T-helper 1 cell treated with Interleukin-12 subunit alpha and Interleukin-12 subunit beta and Interleukin-4 antibody, amounts not matched to agents 30 μg/mL and 1 μg/mL, for 36 hours (primary cell): ENCODE results near the gene TIMM9.

ENCODE experiments used
- H3K27ac Mint-ChIP-seq: one replicate; pipeline ENCODE4 v1.8.0; 2021; ENCODE audit warnings: mild to moderate bottlenecking, mixed read lengths
- H3K27me3 Mint-ChIP-seq: one replicate; pipeline ENCODE4 v1.8.0; 2021; ENCODE audit warnings: low read depth, mixed read lengths
- H3K36me3 Mint-ChIP-seq: one replicate; pipeline ENCODE4 v1.8.0; 2021; ENCODE audit warnings: low read depth, mixed read lengths
- H3K4me1 Mint-ChIP-seq: one replicate; pipeline ENCODE4 v1.8.0; 2021; ENCODE audit warnings: low read depth, mixed read lengths
- H3K4me3 Mint-ChIP-seq: one replicate; pipeline ENCODE4 v1.8.0; 2021; ENCODE audit warnings: mild to moderate bottlenecking, moderate library complexity, mixed read lengths
- H3K9me3 Mint-ChIP-seq: one replicate; pipeline ENCODE4 v1.8.0; 2021; ENCODE audit warnings: mixed read lengths

TIMM9 gene, protein sequence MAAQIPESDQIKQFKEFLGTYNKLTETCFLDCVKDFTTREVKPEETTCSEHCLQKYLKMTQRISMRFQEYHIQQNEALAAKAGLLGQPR

DNA sequence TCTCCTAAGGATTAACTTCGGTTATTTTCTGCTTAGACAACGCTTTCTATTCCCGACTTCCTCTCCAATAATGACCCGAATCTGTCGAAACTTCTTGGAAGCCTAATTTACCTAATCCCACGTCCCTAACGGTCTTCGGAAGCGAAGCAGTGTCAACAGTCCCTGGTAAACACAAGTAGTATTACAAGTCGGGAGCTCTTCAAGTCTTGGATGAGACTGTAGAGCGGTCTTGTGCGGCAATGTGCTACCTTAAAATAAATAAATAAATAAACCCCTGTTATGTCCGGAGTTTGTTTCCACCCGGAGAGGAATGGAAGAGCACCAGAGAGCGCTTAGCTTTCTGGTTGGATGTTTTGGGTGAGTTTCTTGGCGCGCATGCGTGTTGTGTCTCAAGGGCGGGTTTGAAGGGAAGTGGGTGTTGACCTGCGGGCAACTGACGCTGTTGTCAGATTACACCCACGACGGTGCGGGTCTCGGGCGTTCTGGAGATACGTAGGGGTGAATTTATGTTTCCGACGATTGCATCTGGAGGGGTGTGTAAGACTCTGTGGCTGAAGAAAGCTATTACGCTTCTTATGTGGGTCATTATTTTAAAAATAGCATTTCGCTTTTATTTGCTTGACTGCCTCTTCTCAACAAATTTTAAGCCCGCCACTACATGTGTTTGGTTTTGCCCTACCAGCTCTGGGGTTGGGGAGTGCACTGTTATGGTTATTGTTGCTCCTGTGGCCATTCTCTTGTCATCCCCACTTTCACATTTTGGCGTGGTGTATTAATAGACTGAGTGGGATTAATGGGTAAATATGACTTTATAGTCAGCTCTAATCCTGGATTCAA is at the start of gene TIMM9, which contains the start of gene KIAA0586:
TIMM9 (minus strand) TSS at position 251 of the 837 bp plus-strand sequence. CDS start 15,586 bp downstream, outside the sequence.
KIAA0586 (plus strand) TSS at position 439 of the 837 bp plus-strand sequence. CDS start 546 bp downstream, outside the sequence.
- Mint-ChIP-seq H3K4me1 (peaks cover 26% of the 10 kb centered on the region), H3K36me3 (peaks cover 15% of the 10 kb centered on the region), H3K27me3 (no peaks in the 10 kb centered on the region), H3K9me3 (no peaks in the 10 kb centered on the region), H3K4me3 (peak within 1 kb of the TSS; percentile 90), H3K27ac (peak within 1 kb of the TSS; percentile 95)

DNA sequence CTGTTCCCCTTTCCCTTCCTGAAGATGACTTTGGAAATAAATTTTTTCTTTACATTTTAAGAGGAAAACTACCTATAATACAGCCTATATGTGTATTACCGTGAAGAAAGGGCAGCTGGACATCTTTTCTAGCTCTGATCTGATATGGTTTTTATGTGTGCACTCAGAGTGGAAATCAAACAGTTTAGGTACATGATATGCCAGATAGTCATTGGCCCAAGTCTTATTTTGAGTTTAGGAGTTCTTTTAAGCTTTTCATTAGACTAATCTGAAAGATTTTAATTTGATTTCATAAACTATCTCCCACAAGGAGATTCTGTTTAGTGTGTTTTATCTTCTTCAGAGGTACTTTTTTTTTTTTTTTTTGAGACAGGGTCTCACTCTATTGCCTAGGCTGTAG is 49.0 kb upstream of the TIMM9 start:
- Mint-ChIP-seq H3K9me3 (no peaks in the 10 kb centered on the region), H3K4me1 (no peaks in the 10 kb centered on the region), H3K27me3 (no peaks in the 10 kb centered on the region), H3K36me3 (peaks cover 21% of the 10 kb centered on the region), H3K27ac (no peak overlapping the region), H3K4me3 (no peak overlapping the region)

DNA sequence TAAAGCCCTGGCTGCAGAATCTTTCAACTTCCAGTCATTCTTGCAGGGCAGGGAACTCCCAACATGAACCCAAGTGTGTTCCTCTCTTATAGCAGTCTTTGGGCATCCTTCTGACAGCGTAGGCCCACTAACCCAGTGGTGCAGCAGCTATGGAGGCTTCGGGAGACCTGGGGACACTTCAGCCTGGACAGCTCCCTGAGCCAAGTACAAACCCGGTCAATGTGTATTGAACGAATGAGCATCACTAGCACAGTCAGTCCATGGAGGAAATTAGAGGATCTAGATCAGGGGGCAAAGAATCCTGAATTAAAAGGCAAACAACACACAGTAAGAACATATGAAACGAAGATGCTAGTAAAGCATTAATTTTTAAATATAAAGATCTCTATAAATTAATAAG is 42.0 kb upstream of the TIMM9 start:
- H3K27ac Mint-ChIP-seq = no peak overlapping the region
- peaks cover 18% of the 10 kb centered on the region for H3K36me3 Mint-ChIP-seq
- H3K9me3 Mint-ChIP-seq = no peaks in the 10 kb centered on the region
- no peaks in the 10 kb centered on the region for H3K4me1 Mint-ChIP-seq
- no peaks in the 10 kb centered on the region for H3K27me3 Mint-ChIP-seq
- no peak overlapping the region for H3K4me3 Mint-ChIP-seq

DNA sequence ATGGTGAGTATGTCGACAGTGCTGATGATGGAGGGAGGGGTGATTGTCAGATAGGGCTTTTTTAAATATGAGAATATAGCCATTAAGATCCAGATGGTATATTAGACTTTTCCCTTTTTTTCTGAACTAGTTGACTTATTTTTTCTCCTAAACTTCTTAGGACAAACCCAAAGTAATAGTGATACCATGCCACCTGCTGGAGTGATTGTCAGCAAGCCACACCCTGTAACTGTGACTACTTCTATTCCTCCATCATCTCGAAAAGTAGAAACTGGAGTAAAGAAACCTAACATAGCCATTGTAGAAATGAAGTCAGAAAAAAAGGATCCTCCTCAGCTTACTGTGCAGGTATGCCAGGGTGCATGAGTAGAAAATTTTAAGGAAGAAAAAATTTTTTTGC is 40.2 kb upstream of the TIMM9 start:
- Mint-ChIP-seq H3K9me3 (no peaks in the 10 kb centered on the region), H3K4me3 (no peak overlapping the region), H3K27me3 (no peaks in the 10 kb centered on the region), H3K27ac (no peak overlapping the region), H3K36me3 (peaks cover 20% of the 10 kb centered on the region), H3K4me1 (no peaks in the 10 kb centered on the region)

DNA sequence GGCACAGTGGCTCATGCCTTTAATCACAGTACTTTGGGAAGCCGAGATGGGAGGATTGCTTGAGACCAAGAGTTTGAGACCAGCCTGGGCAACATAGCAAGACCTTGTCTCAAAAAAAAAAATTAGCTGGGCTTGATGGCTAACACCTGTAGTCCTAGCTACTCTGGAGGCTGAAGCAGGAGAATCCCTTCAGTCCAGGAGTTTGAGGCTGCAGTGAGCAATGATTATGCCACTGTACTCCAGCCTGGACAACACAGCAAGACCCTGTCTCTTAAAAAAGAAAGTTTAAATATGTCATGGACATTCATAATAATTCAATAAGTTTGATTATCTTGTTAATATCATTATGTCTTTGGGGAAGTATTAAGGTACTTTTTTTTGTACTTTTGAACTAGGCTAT is 39.1 kb upstream of the TIMM9 start:
- H3K4me3 Mint-ChIP-seq = no peak overlapping the region
- no peaks in the 10 kb centered on the region for H3K27me3 Mint-ChIP-seq
- no peaks in the 10 kb centered on the region for H3K9me3 Mint-ChIP-seq
- no peak overlapping the region for H3K27ac Mint-ChIP-seq
- H3K36me3 Mint-ChIP-seq = peaks cover 19% of the 10 kb centered on the region
- H3K4me1 Mint-ChIP-seq = no peaks in the 10 kb centered on the region

DNA sequence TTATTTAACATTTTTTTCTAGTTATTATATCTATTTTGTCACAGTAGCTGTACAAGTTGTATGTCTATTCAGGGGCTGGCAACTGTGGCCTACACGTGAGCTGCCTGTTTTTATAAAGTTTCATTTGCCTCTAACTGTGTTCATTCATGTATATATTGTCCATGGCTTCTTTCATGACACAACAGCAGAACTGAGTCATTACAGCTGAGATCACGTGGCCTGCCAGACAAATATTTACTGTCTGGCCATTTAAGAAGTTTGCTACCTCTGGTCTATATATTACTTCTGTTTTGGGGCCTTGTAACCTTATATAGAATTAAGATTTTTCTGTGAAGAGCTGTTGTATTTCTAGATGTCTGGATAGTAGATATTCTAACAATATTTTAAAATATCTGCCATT is 38.1 kb upstream of the TIMM9 start:
- no peaks in the 10 kb centered on the region for H3K4me1 Mint-ChIP-seq
- no peak overlapping the region for H3K4me3 Mint-ChIP-seq
- no peaks in the 10 kb centered on the region for H3K27me3 Mint-ChIP-seq
- H3K9me3 Mint-ChIP-seq = no peaks in the 10 kb centered on the region
- H3K36me3 Mint-ChIP-seq = peaks cover 24% of the 10 kb centered on the region
- H3K27ac Mint-ChIP-seq = no peak overlapping the region

DNA sequence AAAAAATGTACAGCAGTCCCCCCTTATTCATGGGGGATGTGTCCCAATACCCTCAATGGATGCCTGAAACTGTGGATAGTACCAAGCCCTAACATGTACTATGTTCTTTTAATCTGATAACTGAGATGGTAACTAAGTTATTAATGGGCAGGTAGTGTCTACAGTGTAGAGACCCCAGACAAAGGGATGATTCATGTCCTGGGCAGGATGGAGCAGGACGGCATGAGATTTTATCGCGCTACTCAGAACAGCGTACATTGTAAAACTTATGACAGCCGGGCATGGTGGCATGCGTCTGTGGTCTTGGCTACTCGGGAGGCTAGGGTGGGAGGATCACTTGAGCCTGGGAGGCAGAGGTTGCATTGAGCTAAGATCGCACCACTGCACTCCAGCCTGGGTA is 37.3 kb upstream of the TIMM9 start:
- Mint-ChIP-seq H3K4me3 (no peak overlapping the region), H3K9me3 (no peaks in the 10 kb centered on the region), H3K4me1 (peaks cover 3% of the 10 kb centered on the region), H3K36me3 (peaks cover 25% of the 10 kb centered on the region), H3K27me3 (no peaks in the 10 kb centered on the region), H3K27ac (no peak overlapping the region)

DNA sequence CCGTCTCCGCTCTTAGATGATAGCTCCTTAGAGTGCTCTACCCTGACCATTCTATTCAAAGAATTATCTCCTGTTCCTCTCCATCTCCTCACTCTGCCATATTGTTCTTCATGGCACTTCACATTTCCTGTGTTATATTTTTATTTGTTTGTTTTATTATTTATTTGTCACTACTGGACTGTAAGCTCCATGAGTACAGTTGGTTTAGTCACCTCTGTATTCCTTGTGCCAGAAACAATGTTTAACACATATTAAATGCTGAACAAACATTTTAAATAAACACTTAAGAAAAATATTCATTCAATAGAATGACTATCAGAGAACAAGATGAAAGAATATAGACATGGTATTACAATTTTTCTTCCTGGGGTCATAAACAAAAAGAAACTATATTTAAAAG is 35.8 kb upstream of the TIMM9 start:
- H3K27ac Mint-ChIP-seq = no peak overlapping the region

DNA sequence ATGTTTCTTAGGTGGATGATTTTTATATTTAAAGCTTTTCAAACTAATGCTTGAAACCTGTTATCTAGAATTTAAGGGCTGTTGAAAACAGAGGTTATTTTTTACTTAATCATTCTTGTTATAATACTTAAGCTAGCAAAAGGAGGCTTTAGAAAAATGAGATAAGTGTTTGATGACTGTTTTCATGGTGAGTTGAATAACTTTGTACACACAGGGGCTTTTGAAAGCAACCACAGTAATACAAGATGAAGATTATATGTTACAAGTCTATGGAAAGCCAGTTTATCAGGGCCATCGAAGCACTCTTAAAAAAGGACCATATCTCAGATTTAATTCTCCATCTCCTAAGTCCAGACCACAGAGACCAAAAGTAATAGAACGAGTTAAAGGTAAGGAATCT is 33.4 kb upstream of the TIMM9 start:
- Mint-ChIP-seq H3K4me3 (no peak overlapping the region), H3K36me3 (peaks cover 25% of the 10 kb centered on the region), H3K9me3 (no peaks in the 10 kb centered on the region), H3K27me3 (no peaks in the 10 kb centered on the region), H3K27ac (no peak overlapping the region), H3K4me1 (peaks cover 3% of the 10 kb centered on the region)

More for the DNA sequence above, 35.8 kb upstream of the TIMM9 start:
- Mint-ChIP-seq H3K4me1 (peaks cover 3% of the 10 kb centered on the region), H3K27me3 (no peaks in the 10 kb centered on the region), H3K36me3 (peaks cover 20% of the 10 kb centered on the region), H3K4me3 (no peak overlapping the region), H3K9me3 (no peaks in the 10 kb centered on the region)

DNA sequence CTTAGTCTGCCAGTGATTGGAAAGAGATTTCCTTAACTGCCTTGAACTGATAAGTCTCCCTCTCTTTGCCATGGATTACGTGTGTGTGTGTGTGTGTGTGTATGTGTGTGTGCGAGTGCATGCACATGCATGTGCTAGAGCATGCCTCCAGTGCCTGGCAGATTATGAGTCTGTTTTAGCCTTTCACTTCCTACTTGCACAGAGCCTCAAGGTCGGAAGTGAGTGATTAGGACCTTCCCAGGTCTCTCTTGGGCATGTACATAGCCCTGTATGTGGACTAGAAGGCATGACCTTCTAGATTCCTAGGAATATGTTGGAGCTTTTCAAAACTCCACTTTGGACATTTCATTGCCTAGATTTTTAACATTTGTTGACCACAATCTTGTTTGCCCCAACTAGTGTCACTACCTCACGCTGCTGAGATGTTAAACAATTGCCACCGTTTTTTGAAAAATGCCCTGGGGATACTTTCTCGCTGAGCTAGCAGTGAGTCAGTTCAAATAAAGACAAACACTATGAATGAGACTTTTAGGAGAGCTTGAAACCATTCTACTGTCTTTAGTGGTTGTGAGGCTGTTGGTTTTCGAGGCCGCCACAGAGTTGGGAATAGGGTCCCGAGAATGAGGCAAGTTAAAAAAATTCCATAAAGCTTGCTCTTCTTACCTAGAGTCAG is 28.4 kb upstream of the TIMM9 start:
- Mint-ChIP-seq H3K27ac (no peak overlapping the region), H3K9me3 (no peaks in the 10 kb centered on the region), H3K4me1 (peaks cover 3% of the 10 kb centered on the region), H3K27me3 (no peaks in the 10 kb centered on the region), H3K36me3 (peaks cover 29% of the 10 kb centered on the region), H3K4me3 (no peak overlapping the region)

DNA sequence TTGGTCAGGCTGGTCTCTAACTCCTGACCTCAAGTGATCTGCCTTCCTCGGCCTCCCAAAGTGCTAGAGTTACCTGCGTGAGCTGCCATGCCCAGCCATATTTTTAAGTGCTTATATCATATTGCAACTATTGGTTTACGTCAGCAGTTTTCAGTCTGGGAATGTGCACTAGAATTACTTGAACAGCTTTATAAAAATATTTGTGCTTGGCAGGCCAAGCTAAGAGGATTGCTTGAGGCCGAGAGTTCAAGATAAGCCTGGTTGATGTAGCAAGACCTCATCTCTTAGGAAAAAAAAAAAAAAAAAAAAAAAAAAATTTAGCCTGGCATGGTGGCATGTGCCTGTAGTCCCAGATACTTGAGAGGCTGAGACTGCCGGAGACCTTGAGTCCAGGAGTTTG is 17.3 kb upstream of the TIMM9 start:
- H3K9me3 Mint-ChIP-seq = no peaks in the 10 kb centered on the region
- no peak overlapping the region for H3K27ac Mint-ChIP-seq
- no peaks in the 10 kb centered on the region for H3K27me3 Mint-ChIP-seq
- H3K36me3 Mint-ChIP-seq = peaks cover 6% of the 10 kb centered on the region
- no peak overlapping the region for H3K4me3 Mint-ChIP-seq
- no peaks in the 10 kb centered on the region for H3K4me1 Mint-ChIP-seq

DNA sequence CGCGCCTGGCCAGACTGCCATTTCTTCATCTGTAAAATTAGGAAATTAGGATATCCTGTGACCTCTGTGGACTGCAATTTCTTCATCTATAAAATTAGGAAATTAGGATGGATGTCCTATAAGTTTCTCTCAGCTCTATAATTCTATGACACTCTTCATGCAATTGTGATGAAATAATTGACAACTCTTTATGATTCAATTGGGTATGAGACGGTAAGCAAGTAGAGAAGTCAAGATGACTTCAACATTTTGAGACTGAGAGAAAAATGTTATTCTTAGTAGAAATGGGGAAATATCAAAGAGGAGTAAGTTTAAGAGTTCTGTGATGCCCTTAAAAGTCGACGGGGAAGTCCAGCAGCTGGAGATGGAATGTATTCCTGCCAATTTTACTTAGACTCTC is 12.1 kb upstream of the TIMM9 start:
- Mint-ChIP-seq H3K4me3 (no peak overlapping the region), H3K36me3 (peaks cover 17% of the 10 kb centered on the region), H3K4me1 (no peaks in the 10 kb centered on the region), H3K27me3 (no peaks in the 10 kb centered on the region), H3K27ac (no peak overlapping the region), H3K9me3 (no peaks in the 10 kb centered on the region)

DNA sequence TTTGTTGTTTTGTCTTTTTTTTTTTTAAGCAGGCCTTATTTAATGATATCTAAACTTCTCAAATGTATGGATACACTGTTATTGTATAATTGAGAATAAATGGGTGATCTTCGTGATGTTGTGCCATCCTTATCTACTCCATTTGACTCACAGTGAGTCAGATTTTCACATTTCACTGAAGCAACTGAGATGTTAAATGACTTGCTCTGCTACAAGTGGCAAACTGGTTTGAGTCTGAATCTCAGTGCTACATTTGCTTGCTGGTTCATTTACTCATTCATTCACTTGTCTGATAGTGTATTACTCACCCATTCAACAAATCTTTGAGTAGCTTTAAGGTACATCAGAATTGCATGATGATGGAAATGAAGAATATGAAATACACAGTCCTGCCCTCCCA is 2.8 kb upstream of the TIMM9 start:
- H3K4me1 Mint-ChIP-seq = peaks cover 24% of the 10 kb centered on the region
- H3K9me3 Mint-ChIP-seq = no peaks in the 10 kb centered on the region
- peak overlapping the region; percentile 11 for H3K4me3 Mint-ChIP-seq
- peak overlapping the region; percentile 31 for H3K27ac Mint-ChIP-seq
- peaks cover 15% of the 10 kb centered on the region for H3K36me3 Mint-ChIP-seq
- H3K27me3 Mint-ChIP-seq = no peaks in the 10 kb centered on the region

DNA sequence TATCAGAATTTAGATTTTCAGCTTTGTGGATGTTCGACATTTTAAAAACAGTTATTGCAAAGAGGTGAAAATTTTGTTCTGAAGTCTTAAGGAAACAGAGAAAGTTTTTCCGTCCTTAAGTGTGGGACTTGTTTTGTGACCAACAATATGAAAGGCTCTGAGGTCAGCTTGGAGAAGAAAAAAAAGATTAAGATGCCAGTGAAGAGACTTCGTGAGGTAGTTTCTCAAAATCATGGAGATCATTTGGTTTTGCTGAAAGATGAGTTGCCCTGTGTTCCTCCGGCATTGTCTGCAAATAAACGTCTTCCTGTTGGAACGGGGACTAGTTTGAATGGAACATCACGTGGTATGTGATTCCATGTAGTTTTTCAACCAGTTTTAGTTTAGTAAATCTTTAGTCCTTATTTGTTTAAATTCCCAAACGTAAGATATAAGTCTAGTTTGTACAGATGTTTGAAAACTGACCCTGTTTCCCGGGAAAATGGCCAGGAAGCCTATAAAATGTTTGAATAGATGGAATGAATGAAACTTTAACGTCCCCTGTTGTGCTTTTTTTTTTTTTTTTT is 870 bp upstream of the TIMM9 start:
- no peaks in the 10 kb centered on the region for H3K27me3 Mint-ChIP-seq
- peak overlapping the region; percentile 95 for H3K27ac Mint-ChIP-seq
- peaks cover 26% of the 10 kb centered on the region for H3K4me1 Mint-ChIP-seq
- peaks cover 12% of the 10 kb centered on the region for H3K36me3 Mint-ChIP-seq
- H3K4me3 Mint-ChIP-seq = peak overlapping the region; percentile 90
- H3K9me3 Mint-ChIP-seq = no peaks in the 10 kb centered on the region
